HG03039 (cell line): ENCODE results near the gene PILRA.
A peak's percentile ranks its signal among the peaks of the same experiment; 100 is the strongest.

Source experiments
- ATAC-seq: cut with Tn5 transposase; IDR thresholded peaks from one replicate; pipeline ENCODE4 v1.9.1; 2021; ENCODE audit warnings: mild to moderate bottlenecking, moderate library complexity; ENCODE audit not compliant: unreplicated experiment

The PILRA gene

DNA sequence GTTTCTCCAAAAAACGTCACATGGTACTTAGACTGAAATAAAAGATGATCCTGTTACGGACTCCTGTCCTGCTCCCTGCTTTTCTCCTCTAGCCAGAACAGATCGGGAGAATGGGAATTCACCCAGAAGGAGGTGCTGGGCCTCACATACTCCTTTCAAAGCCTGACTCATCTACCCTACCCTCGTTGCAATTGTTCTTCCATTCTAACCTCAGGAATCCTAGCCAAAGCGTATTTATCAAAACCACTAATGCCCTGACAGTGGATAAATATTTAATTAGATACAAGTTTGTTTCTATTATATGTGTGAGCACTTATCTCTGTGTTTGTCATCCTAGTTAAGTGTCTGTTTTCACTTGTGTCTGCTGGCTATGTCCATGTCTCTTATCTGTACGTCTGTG lies 33.5 kb downstream of the PILRA start:
- ATAC-seq, result no peak

DNA sequence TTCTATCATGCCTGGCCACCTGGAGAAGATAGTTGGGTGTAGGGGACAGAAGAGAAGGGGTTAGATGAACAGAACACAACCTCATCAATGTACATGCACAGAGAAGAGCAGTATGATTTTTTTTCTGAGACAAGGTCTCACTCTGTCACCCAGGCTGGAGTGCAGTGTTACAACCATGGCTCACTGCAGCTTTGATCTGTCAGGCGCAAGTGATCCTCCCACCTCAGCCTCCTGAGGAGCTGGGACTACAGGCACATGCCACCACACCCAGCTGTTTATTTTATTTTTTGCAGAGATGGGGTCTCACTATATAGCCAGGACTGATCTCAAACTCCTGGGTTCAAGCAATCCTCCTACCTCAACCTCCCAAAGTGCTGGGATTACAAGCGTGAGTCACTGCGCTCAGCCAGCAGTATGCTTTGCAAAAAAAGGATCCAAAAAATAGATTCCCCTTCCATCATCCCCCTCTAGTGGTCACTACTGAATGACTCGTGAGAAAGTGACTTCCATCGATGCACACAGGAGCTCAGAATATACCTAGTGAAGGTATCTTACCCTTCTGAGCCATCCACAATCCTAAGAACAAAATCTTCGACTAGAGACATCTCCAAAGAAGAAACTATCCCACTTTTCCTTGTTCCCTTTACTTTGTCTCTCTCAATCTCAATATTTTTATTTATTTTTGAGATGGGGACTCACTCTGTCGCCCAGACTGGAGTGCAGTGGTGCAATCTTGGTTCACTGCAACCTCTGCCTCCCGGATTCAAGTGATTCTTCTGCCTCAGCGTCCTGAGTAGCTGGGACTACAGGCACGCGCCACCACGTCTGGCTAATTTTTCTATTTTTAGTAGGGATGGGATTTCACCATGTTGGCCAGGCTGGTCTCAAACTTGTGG lies 34.2 kb downstream of the PILRA start:
- ATAC-seq, result no peak

DNA sequence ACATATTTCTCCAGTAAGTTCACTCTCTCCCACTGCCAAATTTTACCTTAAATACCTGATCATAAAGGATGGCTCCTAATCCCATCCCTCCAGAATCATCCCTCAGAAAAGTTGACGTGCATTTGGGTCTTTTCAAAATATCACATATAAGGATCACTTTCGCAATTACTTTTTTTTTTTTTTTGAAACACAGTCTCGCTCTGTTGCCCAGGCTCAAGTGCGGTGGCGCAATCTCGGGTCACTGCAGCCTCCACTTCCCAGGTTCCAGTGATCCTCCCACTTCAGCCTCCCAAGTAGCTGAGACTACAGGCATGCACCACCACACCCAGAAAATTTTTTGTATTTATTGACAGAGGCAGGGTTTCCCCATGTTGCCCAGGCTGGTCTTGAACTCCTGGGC lies 37.8 kb downstream of the PILRA start:
- ATAC-seq, result no peak

DNA sequence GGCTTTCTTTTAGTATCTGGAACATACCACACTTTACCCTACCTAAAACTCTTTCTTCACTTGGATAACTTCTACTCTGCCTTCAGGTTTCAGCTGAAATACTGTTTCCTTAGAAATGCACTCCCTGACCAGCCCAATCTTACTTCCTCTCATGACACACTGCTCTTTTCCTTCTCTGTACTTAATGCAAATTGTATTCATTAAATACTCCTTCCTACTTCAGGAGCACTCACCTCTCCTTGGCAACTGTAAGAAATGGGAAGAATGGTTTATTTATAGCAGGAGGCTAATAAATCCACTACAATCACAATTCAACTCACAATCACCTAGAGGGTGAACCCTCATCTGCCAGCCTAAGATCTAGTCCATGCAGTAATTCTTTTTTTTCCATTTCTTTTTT lies 40.1 kb downstream of the PILRA start:
- ATAC-seq, result no peak

DNA sequence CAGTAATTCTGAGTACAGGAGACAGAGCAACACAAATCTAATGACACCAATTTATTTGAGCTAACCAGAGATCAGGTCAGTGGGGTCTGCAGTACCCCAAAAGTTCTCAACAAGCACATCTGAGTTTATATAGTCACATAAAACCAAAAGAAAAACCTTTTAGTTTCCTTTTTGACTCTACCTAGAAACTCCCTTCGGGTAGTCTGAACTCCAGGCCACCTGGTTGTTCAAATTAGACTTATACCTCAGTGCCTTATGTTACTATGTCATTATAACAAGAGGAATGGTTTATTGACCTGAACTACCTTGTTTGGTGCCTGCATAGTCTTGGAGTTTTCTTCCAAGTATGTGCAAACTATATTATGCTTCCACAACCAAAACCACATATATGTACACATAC lies 40.6 kb downstream of the PILRA start:
- no peak for ATAC-seq

DNA sequence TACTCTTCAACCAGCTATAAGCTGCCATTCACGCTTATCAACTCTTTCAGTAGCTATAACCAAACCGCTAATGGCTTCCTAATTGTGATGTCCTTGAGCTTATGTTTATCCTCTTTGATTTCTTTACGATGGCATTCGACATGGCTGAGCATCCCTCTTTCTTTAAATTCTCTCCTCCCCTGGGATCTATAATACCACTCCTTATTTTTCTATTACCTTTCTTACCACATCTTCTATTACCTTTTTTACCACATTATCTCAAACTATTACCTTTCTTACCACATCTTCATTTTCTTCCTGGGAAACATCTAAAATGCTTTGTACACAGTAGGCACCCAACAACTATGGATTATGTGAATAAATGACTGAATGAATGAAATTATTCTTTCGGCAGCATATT lies 42.2 kb downstream of the PILRA start:
- no peak for ATAC-seq

DNA sequence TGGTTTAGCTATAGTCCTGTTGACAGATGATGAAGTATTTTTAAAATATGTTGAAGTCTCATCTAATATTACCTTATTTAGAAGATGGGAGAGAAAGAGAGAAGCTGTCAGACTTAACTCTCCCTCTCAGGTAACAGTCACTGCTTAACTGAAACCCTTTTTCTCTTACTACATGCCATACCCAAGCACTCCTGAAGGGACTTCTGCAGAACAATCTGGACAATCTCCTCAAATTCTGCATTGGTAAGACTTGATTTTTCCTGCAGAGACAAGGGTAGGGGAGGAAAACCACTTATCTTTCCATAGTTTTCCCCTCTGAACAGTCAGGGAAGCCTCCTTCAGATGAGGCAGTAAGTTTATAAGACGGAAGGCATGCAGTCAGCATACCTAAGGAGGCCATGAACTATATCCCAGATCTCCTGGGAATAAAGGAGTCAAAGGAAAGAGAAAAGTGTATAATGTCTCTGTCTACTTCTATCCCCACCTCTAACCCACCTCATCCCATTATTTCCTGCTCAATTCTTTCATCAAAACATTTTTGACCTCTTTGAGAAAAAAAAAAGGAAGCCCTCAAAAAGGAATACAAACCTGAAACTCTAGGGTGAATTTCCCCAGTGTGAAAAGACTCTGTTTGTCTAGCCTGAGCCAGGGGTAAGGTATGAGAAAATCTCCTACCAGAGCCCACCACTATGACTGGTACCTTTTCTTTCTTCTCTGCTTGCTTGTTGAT lies 45.8 kb downstream of the PILRA start:
- no peak for ATAC-seq

DNA sequence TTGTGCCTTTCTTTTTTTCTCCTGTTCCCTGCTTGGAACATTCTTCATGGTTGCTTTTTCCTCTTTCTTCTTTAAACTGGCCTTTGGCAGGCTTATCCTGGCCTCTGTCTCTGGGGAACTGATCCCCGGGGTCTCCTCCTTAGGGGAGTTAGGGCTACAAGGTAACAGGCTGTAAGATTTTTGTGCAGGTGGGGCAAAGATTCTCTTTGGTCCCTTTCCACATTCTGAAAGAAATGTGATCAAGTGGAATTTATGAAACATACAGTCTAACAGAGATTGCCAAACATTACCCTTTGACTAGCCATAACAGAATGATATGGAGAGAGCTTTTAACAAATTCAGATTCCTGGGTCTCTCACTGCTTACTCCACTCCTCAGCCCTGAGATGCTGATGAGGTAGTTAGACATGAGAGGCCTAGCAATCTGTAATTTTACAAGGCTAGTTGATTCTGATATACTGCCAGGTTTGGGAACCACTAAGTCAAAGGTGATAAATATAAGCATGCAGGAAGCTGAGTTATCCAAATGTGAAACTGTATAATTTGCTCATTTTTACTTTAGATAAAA lies 46.5 kb downstream of the PILRA start:
- ATAC-seq, result no peak

DNA sequence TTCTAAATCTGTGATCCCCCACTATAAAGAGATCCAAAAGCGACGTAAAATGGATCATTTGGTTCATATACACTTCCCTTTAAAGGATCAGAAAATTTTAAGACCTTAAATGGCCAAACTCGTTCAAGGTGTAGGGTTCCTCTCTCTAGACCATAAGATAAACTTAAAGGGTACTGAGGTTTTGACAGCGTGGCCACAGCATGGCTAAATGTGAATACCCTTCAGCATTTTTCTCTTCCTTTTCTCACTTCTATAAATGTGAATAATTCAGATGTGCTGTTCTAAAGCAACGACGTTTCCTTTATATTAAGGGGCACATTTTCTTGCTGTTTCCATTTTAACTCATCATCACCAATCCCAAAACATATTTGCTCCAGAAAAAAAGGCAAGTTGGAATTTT lies 50.0 kb downstream of the PILRA start:
- ATAC-seq, result no peak

DNA sequence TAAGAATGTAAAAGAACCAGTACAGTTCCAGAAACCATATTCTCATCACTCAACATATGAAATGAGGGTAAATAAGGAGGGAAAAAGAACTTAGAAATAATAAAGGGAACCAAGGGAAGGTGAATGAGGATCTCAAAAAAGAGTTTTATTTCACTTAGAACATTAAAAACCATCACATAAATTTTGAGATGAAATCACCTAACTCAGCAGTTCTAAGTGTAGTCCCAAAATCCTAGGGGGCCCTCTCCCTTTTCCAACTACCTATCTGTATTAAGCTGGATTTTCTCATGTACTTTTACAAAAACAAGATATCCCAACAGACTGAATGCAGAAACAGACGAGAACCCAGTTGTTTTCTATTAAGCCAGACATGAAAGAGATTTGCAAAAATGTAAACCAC lies 52.1 kb downstream of the PILRA start:
- no peak for ATAC-seq

DNA sequence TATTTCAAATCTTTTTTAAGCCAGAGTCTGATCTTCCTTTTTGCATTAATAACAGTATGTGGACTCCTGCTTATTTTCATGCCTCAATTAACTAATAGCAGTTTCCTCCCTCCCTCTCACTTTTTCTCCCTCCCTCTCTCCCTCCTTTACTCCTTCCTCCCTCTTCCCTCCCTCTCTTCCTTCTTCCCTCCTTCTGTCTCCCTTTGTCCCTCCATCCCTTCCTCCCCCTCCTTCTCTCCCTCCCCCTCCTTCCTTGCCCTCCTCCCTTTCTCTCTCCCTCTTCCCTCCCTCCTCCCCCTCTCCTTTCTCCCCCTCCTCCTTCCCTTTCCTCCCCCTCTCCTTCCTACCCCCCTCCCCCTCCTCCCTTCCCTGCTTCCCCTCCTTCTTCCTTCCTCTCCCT lies 53.2 kb downstream of the PILRA start:
- ATAC-seq, result no peak

DNA sequence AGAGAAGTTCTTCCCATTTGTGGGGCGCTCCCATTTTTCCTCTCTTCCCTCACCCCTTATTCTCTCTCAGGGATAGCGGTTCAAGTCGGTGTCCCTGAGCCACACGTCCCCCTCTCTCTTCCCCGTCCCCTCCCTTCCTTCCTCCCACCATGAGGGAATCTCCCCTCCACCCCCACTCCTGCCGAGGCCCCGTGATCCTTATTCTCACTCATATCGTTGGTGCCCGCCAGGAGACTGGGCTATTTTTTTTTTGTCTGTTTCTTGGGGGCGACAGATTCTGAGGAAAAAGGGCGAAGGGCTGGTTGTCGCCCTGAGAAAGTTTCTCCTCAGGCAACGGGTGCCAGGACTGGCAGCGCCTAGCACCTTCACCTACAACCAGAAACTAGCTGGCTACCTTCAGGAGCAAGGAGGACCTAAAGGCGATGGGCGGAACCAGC lies 54.5 kb downstream of the PILRA start:
- no peak for ATAC-seq

DNA sequence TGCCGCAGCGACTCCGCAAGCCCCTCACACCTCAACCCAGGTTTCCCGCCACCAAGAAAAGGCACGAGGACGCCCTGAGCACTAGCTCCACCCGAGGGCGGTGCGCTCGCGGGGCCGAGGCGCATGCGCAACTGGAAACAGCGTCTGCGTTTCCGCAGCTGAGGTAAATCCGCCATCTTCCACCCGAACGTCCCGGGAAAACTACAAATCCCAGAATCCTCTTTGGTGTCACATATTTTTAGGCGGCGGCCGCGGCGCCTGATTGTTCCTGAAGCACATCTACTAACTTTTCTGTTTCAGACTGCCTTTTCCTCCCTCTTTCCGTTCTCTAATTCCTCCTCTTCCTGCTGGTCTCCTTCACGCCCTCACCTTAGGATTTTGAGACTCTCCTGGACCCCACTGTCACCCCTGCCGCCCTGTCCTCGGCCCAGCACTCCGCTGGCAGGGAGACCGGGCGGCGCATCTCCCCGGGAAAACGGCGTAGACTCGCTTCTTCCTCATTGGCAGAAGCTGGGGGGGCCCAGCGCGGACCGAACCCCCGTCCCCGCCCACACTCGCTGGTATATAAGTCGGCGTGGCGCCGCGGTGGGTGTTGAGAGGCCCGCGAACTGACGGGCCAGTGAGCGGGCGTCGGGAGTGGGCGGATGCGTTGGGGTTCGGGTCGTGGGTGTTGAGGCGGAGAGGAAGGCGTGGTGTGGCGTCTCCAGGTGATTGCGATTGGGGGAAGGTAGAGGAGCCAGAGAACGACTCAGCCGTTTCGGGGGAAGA lies 55.1 kb downstream of the PILRA start, which contains the start of gene ZCWPW1:
Gene ZCWPW1, minus strand, starts transcription at position 505 of the 768 bp plus-strand sequence. CDS start 8,054 bp downstream, outside the sequence.
- peak; percentile 46 for ATAC-seq

DNA sequence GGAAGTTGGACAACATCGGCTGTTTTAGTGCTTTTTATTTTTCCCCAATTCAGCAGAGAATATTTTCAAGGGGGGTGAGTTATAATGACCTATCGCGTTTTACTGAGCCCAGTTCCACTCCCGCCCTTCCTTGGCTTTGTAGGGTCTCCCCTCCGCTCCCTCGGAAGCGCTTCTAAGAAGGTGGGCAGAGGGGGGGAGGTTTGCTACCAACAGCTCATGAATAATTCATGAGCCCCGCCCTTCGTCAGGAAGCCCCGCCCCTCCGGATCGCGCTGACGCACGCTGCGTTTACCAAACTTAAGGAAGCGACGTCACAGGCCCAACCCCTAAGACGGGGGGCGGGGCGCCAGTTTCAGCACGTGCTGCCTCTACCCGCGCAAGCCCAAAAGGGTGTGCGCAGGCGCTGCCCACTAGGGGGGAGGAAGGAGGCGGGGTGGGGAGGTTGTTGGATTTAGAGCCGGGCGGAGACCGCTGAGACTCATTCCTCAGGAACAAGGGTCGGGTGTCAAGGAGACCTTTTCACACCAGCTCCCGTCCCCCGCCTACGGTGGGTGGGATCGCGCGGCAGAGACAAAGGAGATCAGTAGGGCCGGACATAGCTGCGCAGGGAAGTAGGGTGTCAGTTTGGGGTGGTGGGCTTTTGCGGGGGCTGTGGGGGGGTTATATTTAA lies 55.8 kb downstream of the PILRA start:
- ATAC-seq, result peak; percentile 41

DNA sequence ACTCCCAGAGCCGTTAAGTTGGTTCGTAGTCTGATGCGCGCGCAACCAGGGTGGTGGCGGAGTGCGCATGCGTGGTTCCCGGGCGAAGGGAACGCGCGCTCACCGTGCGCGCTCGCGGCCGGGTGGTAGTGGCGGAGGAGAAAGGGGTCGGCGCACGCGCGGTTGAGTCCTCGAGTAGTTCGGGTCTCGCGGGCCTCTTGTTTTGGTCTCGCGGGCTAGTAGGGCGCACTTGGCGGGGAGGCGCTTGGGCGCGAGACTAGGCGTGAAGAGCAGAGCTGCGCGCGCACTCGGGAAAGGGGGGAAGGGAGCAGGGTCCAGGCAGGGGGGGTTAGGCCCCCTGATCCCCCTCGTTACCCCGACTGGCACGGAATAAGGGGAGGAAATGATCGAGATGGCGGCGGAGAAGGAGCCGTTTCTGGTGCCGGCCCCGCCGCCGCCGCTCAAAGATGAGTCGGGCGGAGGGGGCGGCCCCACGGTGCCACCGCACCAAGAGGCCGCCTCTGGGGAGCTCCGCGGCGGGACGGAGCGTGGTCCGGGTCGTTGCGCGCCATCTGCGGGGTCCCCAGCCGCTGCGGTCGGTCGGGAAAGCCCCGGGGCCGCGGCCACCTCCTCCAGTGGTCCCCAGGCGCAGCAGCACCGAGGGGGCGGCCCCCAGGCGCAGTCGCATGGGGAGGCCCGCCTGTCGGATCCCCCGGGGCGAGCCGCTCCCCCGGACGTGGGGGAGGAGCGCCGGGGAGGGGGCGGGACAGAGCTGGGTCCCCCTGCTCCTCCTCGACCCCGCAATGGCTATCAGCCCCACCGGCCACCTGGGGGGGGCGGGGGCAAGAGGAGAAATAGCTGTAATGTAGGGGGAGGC lies 56.6 kb downstream of the PILRA start, which contains the start of gene MEPCE:
Gene MEPCE, plus strand, starts transcription at position 195 of the 856 bp plus-strand sequence. Its CDS starts 188 bp downstream, at position 383.
- ATAC-seq, result peak; percentile 33

DNA sequence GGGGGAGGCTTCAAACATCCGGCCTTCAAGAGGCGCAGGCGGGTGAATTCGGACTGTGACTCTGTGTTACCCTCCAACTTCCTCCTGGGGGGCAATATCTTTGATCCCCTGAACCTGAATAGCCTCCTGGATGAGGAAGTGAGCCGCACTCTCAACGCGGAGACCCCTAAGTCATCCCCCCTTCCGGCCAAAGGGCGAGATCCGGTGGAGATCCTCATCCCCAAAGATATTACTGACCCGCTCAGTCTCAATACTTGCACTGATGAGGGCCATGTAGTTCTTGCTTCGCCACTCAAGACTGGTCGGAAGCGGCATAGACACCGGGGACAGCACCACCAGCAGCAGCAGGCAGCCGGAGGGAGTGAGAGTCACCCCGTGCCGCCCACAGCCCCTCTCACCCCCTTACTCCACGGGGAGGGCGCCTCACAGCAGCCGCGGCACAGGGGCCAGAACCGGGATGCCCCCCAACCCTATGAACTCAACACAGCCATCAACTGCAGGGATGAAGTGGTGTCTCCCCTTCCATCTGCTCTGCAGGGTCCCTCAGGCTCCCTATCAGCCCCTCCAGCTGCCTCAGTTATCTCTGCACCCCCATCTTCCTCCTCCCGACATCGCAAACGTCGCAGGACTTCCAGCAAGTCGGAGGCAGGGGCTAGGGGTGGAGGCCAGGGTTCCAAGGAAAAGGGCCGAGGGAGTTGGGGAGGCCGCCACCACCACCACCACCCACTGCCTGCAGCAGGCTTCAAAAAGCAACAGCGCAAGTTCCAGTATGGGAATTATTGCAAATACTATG lies 57.4 kb downstream of the PILRA start:
- no peak for ATAC-seq

DNA sequence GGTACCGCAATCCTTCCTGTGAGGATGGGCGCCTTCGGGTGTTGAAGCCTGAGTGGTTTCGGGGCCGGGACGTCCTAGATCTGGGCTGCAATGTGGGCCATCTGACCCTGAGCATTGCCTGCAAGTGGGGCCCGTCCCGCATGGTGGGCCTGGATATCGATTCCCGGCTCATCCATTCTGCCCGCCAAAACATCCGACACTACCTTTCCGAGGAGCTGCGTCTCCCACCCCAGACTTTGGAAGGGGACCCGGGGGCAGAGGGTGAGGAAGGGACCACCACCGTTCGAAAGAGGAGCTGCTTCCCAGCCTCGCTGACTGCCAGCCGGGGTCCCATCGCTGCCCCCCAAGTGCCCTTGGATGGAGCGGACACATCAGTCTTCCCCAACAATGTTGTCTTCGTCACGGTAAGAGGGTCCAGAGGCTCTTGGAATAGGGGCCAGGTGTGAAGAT lies 58.0 kb downstream of the PILRA start:
- no peak for ATAC-seq

DNA sequence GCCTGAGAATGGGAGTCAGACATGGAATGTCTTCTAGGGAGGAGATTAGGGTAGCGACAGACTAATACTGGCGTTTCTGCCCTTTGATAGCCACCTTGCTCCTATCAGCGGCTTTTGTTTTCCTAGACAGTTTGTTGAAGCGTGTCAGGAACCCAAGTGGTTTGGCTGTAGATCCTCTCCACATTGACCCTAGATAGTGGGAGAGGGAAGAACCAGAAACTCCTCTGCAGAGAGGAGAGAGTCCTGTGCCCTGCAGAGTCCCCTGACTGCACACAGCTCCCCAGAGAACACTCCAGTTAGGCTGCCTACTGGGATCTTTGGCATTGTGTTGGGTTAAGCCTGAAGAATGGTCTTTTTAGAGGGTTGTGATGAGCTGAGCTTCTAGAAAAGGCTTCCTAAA lies 58.8 kb downstream of the PILRA start:
- ATAC-seq, result no peak
